DMS79 treated with DMSO at 0.1 percent for 48 hours (cell line): ENCODE measurements around the gene ARFIP1.

ENCODE experiments used
- DNase-seq: peaks from one replicate; lab custom pipeline; 2025; lab: John Stamatoyannopoulos, UW

ARFIP1 gene

DNA sequence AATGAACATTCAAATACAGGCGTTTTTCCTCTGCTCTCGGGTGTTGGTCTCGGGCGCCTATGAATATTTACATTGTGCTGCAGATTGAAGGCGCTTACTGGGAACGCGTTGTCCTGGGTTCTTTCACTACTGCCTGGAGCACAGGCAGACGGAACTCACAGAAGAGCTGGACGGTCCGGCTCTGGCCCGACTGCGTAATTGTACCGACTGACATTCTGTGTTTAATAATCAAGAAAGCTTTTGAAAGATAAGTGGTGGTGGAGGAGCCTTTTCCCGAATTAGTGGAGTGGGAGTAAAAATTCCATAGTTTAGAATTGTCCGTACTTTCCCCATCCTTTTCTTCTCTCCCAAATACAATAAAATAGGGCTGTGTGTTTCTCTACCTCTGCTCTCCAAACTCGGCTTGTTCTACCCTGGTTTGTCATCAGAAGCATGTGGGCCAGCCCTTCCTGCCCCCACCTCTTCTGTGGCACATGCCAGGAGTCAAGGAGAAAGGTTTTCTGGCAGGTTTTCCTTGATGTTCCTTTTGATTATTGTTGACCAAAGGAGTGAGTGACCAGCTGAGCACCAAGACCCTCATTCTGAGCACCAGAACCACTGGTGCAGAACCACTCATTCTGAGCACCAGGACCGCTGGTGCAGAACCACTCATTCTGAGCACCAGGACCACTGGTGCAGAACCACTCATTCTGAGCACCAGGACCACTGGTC is 158.6 kb downstream of the ARFIP1 start:
- peak; percentile 72 for DNase-seq

DNA sequence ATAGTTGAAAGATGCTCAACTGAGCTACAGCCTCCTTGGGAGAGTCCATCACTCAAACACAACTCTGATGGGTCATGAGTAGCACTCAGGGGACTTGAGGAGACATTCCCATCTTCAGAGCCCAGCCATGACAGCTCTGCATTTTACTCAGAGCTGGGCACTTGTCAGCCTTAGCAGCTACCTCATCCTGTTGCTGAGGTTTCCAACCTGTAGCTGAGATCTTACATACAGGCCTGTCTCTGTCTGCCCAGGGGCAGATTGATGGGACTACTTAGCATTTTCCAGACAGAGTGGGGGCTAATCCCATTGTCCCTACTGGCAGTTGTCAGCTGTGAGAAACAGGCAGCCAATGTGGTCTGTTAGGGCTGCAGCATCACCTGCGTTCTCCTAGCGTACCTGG is 159.9 kb downstream of the ARFIP1 start:
- DNase-seq, result no peak

GRCh38 chr4:152940461-152940860 is 160.7 kb downstream of the ARFIP1 start:
- DNase-seq, result no peak

GRCh38 chr4:152941411-152941810 is 161.7 kb downstream of the ARFIP1 start:
- DNase-seq, result no peak

DNA sequence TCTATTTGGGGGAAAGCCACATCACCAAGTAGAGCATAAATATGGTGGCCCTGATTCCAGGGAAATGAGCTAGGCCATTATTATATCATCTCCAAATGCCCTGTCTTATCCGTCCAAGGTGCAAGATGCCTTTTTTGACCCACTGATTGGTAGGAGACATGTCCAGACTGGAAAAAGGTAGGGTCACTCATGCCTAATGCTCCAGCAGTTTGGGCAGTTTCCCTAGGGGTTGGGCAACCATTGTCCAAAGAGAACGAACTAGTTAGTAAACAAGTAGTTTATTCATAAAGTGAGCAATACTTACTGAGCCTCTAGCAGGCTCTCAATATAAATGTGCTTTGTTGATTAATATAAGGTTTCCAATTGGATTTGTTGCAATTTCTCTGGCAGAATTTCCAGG is 162.6 kb downstream of the ARFIP1 start:
- DNase-seq, result no peak

DNA sequence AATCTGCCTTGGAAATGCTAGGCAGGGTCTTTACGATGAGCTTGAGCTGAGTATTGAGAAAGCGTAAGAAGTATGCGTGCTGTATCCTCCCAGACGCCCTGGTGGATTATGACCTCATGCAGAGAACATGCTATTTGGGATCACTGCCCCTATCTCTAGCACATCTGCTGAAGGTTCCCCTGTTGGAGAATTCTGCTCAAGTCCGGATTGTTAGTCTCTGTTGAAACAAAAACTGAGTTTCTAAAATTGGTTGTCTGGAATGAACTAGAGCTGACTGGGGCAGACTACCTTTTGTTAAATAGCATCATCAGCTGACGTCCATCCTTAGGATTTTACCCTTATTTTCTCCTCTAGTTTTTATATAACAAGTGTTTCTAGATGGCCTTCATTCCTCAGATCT is 163.9 kb downstream of the ARFIP1 start:
- no peak for DNase-seq

GRCh38 chr4:152944666-152945320 is 165.0 kb downstream of the ARFIP1 start:
- no peak for DNase-seq

- DNase-seq, result no peak
Observed at GRCh38 chr4:152945639-152946038, 165.9 kb downstream of the ARFIP1 start.

DNA sequence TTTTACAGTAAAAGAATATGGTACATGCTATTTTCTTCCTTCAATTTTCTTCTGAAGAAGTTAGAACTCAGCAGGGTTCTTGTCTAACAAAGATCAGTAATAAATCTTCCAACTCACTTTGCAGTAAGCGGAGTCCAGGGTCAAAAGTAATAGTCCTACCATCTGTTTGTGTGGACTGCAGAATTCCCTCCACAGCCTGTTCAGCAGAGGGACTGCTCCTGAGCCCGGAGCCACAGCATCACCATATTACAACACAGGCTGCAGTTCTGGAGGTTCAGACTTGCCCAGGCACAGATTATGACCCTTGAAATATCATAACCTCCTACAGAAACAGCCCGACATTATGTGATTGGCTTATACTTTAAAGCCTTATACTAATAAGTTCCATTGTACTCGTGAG is 166.7 kb downstream of the ARFIP1 start:
- no peak for DNase-seq

DNA sequence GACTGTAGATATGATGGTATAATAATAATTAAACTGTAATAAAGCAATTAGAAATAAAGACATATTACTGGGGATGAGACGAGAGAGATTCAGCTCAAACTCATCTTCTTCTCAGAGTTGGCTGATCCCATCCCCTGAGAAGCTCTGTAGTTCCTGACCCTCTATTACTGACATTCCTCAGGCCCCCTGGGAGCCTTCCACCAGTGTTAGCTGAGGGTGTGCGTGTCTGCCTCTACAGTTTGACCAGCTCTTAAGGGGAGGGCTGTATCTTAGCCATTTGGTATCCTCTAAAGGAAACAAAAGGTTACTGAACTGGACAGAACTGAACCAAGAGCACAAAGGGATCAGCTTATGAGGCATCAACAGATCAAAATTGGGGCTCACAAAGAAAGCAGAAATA is 167.6 kb downstream of the ARFIP1 start:
- no peak for DNase-seq

DNA sequence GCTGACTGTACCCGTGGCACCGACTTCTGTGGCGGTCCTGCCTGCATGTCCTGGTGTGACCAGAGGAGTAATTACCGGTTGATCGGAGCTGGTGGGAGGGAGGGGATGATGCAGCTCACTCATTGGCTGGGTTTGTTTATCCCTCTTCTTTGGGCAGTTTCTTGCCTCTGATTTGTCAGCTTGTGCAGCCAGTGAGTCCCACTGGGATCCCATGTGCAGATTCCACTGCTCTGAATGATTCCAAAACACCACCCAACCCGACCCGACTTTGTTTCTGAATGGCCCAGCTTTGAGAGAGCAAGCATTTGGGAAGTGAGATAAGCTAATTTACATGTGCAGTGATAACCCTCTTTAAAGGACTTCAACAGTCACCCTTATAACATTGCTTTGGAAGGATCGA is 170.2 kb downstream of the ARFIP1 start:
- no peak for DNase-seq

DNA sequence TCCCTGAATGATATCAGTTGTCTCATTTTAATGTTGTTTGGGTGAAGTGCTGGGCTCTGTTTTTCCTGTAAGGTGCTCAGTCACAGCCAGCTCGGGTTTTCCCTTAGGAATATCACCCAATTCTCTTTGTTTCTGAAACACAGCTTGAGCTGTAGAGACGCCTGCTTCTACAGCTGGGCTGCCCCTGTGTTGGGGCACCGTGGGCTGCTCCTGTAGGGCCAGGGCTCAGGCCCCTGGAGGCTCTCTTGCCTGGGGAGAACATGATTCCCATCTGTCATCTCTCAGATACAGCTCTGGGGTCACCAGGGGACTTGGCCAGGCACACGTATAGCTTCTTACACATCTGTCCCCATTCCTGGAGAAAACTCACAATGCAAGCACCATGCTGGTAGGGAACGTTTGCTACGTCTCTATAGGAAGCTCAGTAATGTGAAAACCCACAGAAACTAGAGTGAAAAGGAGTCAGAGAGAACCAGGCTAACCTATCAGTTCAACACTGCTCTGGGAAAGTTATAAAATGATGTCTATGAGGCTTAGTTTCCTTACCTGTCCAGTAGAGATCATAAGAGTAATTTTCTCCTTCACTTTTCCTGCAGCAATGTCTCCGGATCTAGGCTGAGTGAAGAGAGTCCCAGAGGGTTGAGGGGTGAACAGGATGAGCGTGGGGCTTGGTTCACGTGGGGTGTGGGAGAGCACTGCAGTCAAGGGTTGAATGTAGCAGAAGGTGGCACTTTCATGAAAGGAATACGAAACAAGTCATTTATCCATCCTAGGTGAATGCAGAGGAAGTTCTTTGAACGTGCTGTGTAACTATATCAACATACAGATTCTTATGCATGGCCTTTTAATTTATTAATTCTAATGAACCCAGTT is 170.9 kb downstream of the ARFIP1 start:
- no peak for DNase-seq

GRCh38 chr4:152951348-152951747 is 171.6 kb downstream of the ARFIP1 start:
- DNase-seq, result no peak

GRCh38 chr4:152953514-152953913 is 173.8 kb downstream of the ARFIP1 start:
- no peak for DNase-seq

DNA sequence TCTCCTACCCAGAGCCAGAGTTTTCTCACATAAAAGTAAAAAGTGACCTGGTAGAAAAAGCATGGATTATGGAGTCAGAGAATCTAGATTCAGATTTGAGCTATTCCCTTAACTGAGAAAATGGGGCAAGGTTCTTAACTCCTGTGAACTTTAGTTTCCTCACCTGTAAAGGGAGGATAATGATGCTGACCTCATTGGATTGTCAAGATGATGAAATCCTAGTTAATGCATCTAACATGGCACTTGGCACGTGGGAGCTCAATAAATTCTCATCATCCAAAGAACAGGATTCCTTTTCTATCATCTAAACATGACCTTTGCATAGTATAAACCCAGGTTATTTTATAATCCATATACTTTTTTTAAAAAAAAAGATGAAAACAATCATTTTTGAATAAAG is 175.0 kb downstream of the ARFIP1 start:
- DNase-seq, result no peak

- no peak for DNase-seq
Observed at GRCh38 chr4:152956147-152956546, 176.4 kb downstream of the ARFIP1 start.

DNA sequence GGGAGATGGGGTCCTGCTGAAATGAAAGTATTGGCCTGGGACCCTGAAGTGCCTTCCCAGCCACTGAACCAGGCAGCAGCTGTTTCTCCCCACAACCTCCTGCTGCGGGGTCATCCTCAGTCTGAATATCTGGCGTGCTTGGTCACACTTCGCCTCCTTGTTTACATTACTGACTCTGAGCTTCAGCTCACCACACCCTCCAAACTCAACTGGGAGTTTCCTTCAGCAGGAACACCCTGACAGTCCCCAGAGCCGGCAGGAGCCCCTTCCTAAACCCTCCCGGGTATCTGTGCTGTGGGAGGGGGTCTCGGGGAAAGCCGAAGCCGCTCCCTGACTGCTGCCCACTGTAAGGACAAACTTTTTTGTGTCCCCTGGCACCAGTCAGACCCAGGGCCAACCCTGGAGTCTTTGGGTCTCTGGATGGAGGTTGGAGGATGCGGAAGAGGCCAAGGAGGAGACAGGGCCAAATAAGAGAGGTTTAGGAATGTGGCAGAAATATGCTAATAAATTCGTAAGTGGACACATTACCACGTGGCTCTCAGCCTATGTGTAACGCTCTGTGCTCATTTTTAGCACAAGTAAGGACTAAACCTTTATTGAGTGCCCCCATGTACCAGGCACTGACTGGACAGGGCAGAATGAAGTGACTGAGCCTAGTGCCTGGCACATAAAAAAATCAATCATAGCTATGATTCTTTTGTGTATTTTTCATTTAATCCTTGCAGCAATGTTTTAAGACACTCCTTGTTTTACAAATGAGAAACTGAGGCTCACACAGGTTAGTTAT is 177.1 kb downstream of the ARFIP1 start:
- no peak for DNase-seq

DNA sequence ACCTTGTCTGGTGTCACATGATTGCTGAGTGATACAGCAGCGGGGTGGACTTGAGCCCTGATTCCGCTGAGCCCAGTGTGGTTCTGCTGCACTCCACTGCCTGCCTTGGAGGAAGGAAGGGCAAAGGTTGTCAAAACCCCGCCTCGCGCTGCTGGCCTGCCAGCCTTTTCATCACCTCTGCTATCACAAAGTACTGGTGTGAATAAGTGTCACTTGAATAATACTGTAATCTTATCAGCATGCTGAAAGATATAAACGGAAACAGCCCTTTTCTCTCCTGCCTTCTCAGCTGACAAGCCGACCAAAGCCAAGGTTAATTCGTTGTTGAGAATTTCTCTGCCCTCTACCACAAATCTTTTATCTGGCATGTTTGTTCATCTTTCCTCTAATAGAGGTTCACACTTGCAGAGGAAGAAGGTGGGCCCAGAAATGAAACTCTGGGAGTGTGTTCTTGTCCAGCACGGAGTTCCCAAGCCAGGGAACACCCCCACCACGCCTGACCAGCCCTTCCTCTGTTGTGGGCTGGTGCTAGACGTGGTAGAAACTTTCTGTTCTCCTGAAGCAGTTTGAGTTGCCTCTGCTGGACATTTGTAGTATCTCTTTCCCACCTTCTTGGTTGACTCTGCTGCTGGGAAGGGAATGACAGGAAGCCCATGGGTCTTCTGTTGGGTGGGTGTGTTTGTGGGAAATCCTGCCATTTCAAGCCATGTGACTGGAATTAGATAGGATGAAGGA is 177.8 kb downstream of the ARFIP1 start:
- DNase-seq, result no peak

GRCh38 chr4:152959080-152959479 is 179.3 kb downstream of the ARFIP1 start:
- no peak for DNase-seq

- DNase-seq, result no peak
Observed at GRCh38 chr4:152960082-152960481, 180.3 kb downstream of the ARFIP1 start.

DNA sequence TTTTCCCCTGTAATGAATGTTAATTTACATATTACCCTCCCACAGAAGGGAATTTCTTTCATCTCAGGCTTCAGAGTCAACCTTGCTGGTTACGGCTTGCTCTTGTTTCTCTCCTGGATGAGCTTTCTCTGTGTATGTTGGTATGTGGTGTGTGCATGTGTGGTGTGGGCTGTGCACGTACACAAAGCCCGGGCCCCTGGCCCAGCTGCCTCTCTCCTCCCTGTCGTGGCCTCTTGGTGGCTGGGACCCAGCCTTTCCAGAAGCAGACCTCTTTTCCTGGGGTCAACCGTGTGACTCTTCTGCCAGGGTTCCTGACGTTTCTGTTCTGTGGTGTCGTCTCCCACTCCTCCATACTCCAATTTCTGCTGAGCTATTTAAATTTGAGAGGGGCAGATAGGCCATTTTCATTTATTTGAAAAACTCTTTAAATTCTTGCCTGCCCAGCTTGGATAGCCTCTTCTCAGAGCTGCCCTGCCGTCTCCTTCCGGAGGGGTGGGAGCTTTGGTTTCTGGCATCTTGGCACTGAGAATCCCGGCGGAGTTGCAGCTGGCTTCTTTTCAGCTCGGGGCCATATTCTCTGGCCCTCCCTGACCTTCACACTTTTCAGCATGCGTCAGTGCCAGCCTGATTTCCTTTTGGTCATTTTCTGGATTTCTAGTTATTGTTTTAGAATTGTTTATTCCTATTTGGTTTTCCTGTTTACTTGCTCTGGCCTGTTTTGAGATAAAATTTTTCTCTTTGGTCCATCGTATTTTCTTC is 181.4 kb downstream of the ARFIP1 start:
- DNase-seq, result no peak
